Osteocyte (in vitro differentiated cells): ENCODE measurements around the gene FHOD3. TPM values are rescaled to one million over a fixed set of nuclear protein-coding genes. Genes with fewer than 3 reads are reported as not detected.
"Not testable (repeated sequence)": the region's sequence is repeated elsewhere in the genome, so short reads cannot be mapped to it uniquely, and the experiment has no call there.

Source experiments
- DNase-seq: peaks from one replicate; pipeline ENCODE4 v3.0.0; 2021; ENCODE audit warnings: mixed read lengths; ENCODE audit not compliant: unreplicated experiment; ENCODE audit errors: extremely low spot score
- H3K27ac Mint-ChIP-seq: one replicate; pipeline ENCODE4 v1.8.0; 2021; ENCODE audit warnings: mild to moderate bottlenecking, mixed read lengths; ENCODE audit not compliant: unreplicated experiment
- H3K27me3 Mint-ChIP-seq: one replicate; pipeline ENCODE4 v1.8.0; 2021; ENCODE audit warnings: mixed read lengths; ENCODE audit not compliant: unreplicated experiment
- H3K36me3 Mint-ChIP-seq: one replicate; pipeline ENCODE4 v1.8.0; 2021; ENCODE audit warnings: mixed read lengths; ENCODE audit not compliant: unreplicated experiment
- H3K4me1 Mint-ChIP-seq: one replicate; pipeline ENCODE4 v1.8.0; 2021; ENCODE audit warnings: mixed read lengths; ENCODE audit not compliant: unreplicated experiment
- H3K4me3 Mint-ChIP-seq: one replicate; pipeline ENCODE4 v1.8.0; 2021; ENCODE audit warnings: mild to moderate bottlenecking, moderate library complexity, mixed read lengths; ENCODE audit not compliant: unreplicated experiment
- H3K9me3 Mint-ChIP-seq: one replicate; pipeline ENCODE4 v1.8.0; 2021; ENCODE audit warnings: mixed read lengths; ENCODE audit not compliant: unreplicated experiment
- total RNA-seq: library from RNA; stranded (reverse); gene quantifications from 2 replicates; pipeline ENCODE4 v1.2.1, GENCODE V29; 2021
- TF ChIP-seq, protein P1 (sequence below): fragments of 200-600 bp; sonication (generic); IDR thresholded peaks from 2 replicates; pipeline ENCODE4 v1.5.0; 2021; ENCODE audit warnings: antibody characterized with exemption, mild to moderate bottlenecking, moderate library complexity

FHOD3 gene
- total RNA-seq, 1 donor from 2014 or later, result 1.2 TPM

DNA sequence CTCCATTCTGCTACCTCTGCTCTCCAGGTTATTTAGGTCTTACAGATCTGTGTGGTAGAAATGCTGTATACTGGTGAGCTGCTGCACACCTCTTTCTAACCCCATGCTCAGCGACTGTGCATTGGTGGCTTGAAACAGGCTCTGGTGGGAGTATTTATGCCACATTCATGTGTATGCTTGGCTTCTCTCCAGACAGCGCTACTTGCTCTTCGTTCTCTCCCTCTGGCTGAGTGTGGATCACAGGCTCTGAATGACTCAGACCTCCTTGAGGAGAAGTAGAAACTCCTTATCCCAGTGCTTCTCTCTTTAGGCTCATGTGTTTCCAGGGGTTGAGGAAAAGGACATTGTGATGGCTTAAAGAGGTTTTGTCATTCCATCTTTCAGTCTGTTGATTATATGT, 54.9 kb downstream of the FHOD3 start:
- no peak for DNase-seq
- peaks cover 5% of the 10 kb centered on the region for H3K4me1 Mint-ChIP-seq
- no peak overlapping the region for H3K4me3 Mint-ChIP-seq
- H3K9me3 Mint-ChIP-seq, result no peaks in the 10 kb centered on the region
- TF ChIP-seq, protein P1, sequence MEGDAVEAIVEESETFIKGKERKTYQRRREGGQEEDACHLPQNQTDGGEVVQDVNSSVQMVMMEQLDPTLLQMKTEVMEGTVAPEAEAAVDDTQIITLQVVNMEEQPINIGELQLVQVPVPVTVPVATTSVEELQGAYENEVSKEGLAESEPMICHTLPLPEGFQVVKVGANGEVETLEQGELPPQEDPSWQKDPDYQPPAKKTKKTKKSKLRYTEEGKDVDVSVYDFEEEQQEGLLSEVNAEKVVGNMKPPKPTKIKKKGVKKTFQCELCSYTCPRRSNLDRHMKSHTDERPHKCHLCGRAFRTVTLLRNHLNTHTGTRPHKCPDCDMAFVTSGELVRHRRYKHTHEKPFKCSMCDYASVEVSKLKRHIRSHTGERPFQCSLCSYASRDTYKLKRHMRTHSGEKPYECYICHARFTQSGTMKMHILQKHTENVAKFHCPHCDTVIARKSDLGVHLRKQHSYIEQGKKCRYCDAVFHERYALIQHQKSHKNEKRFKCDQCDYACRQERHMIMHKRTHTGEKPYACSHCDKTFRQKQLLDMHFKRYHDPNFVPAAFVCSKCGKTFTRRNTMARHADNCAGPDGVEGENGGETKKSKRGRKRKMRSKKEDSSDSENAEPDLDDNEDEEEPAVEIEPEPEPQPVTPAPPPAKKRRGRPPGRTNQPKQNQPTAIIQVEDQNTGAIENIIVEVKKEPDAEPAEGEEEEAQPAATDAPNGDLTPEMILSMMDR, result no peak
- H3K27me3 Mint-ChIP-seq, result no peaks in the 10 kb centered on the region
- no peaks in the 10 kb centered on the region for H3K36me3 Mint-ChIP-seq
- no peak overlapping the region for H3K27ac Mint-ChIP-seq

DNA sequence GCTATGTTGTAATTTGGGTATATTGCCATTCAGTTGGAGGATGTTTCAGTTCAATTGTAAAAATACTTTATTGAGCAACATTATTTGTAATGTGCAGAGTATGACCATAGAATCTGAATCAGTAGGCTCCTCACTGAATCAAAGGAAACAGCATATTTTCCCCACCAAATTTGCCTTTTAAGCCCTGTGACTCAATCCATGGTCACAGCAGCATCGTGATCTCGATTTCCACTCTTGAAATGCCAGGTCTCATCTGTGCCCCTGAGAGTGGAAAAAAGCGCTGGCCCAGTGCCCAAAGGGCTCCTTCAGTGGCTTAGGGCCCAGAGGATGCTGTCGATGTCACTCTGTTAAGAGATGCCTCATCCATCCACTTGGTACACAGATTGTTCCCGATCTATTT, 57.5 kb downstream of the FHOD3 start:
- Mint-ChIP-seq H3K27me3 (peaks cover 6% of the 10 kb centered on the region), H3K9me3 (no peaks in the 10 kb centered on the region), H3K4me3 (no peak overlapping the region), H3K27ac (no peak overlapping the region), H3K36me3 (no peaks in the 10 kb centered on the region), H3K4me1 (peaks cover 5% of the 10 kb centered on the region)
- TF ChIP-seq, protein P1, result no peak
- no peak for DNase-seq

DNA sequence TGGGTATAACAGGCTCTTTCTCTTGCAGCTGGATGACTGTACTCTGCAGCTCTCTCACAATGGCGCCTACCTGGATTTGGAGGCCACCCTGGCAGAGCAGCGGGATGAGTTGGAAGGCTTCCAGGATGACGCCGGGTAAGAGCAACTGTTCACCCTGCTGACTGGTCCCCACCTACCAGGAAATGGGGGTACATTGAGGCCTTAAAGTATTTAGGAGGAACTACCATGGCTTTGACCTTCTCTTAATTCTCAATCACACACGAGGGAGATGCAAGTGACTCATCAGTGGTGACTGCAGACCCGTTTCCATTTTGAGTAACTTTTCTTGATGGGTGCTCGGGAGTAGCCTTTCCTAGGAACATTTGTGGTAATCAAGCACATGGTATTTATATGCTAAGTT, 58.0 kb downstream of the FHOD3 start:
- DNase-seq, result no peak
- H3K27me3 Mint-ChIP-seq, result peaks cover 6% of the 10 kb centered on the region
- H3K27ac Mint-ChIP-seq, result no peak overlapping the region
- TF ChIP-seq, protein P1, result no peak
- H3K36me3 Mint-ChIP-seq, result no peaks in the 10 kb centered on the region
- H3K4me3 Mint-ChIP-seq, result no peak overlapping the region
- H3K9me3 Mint-ChIP-seq, result no peaks in the 10 kb centered on the region
- peaks cover 3% of the 10 kb centered on the region for H3K4me1 Mint-ChIP-seq

DNA sequence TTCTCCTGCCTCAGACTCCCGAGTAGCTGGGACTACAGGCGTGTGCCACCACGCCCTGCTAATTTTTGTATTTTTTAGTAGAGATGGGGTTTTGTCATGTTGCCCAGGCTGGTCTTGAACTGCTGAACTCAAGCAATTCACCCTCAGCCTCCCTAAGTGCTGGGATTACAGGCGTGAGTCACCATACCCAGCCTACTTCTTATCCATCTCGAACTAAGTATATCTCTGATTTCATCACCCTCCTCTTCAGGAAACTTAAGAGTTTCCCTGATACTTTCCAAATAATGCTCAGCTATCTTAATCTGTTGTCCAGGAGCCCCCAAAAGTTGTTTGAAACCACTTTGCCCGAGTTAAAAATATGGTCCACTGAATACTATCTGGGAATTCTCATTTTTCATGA, 59.2 kb downstream of the FHOD3 start:
- DNase-seq, H3K4me1 Mint-ChIP-seq, H3K4me3 Mint-ChIP-seq, H3K36me3 Mint-ChIP-seq, H3K9me3 Mint-ChIP-seq, H3K27ac Mint-ChIP-seq, H3K27me3 Mint-ChIP-seq: not testable (repeated sequence)

DNA sequence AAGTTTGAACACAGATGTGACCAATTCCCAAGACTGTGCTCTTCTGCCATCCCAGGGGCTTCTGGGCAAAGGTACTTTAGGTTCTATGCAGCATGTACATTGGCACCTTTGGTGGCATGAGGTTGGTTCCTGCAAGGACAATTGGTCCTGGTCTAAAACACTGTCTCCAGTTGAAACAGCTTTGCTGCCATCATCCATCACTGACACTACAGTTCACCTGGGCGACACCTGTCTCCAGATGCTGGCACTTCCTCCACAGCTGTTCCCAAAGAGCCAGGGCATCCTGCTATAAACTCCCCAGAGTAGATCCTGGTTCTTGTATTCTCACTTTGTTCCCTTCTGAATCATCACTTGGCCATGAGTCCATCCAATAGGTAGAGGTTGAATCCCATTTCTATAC, 60.6 kb downstream of the FHOD3 start:
- Mint-ChIP-seq H3K9me3 (no peaks in the 10 kb centered on the region), H3K4me1 (no peaks in the 10 kb centered on the region), H3K27me3 (peaks cover 6% of the 10 kb centered on the region), H3K27ac (no peak overlapping the region), H3K36me3 (no peaks in the 10 kb centered on the region), H3K4me3 (no peak overlapping the region)
- TF ChIP-seq, protein P1, result no peak
- no peak for DNase-seq
